Suprapubic skin (tissue), 3 donors: ENCODE data around the gene PDE1C.

Source experiments
- EP300 ChIP-seq: sonication (generic); formaldehyde crosslinking; IDR thresholded peaks from one replicate; pipeline ENCODE4 v1.6.1; 2017; ENCODE audit warnings: antibody characterized with exemption
- POLR2A ChIP-seq, 2 donors: fragments of 450-650 bp; IDR thresholded peaks; one replicate each; pipeline ENCODE4 v1.6.1; 2017; ENCODE audit warnings: antibody characterized with exemption in 2 of 2, mild to moderate bottlenecking in 2 of 2, moderate library complexity in 2 of 2
- TF ChIP-seq, protein P1 (sequence below), 2 donors: fragments of 200-600 bp in 1 of 2; fragments of 450-650 bp in 1 of 2; sonication (generic) in 1 of 2; IDR thresholded peaks; one replicate each; pipeline ENCODE4 v1.5.1; 2016 to 2019; ENCODE audit warnings: antibody characterized with exemption in 2 of 2, mild to moderate bottlenecking in 1 of 2, moderate library complexity in 1 of 2

DNA sequence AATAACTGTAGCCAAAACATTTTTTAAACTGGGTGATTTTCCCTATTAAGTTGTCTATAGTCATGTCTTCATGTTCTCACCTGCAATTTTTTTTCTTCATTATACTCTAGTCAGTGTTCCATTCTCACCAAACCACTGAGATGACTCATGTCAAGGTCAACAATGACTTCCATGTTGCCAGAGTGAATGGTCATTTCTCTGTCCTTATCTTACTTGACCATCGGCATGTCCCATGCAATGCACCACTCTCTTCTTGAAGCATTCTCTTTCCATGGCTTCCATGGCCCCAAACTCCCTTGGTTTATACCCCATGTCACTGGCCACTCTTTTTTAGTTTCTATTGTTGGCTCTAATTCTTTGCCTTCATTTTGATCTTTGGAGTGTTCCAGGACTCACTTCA lies 209.3 kb downstream of the PDE1C start:
- TF ChIP-seq, protein P1, sequence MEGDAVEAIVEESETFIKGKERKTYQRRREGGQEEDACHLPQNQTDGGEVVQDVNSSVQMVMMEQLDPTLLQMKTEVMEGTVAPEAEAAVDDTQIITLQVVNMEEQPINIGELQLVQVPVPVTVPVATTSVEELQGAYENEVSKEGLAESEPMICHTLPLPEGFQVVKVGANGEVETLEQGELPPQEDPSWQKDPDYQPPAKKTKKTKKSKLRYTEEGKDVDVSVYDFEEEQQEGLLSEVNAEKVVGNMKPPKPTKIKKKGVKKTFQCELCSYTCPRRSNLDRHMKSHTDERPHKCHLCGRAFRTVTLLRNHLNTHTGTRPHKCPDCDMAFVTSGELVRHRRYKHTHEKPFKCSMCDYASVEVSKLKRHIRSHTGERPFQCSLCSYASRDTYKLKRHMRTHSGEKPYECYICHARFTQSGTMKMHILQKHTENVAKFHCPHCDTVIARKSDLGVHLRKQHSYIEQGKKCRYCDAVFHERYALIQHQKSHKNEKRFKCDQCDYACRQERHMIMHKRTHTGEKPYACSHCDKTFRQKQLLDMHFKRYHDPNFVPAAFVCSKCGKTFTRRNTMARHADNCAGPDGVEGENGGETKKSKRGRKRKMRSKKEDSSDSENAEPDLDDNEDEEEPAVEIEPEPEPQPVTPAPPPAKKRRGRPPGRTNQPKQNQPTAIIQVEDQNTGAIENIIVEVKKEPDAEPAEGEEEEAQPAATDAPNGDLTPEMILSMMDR (IDR thresholded peaks at IDR 0.05) = no peak
- TF ChIP-seq POLR2A (IDR thresholded peaks at IDR 0.05) (no peak), EP300 (no peak)
